ENCODE data around the gene SLC6A20.

GRCh38 chr3:45742461-45743089, 53.8 kb downstream of the SLC6A20 start:
- TF ChIP-seq CTCF (conservative IDR thresholded peaks at IDR 0.05) (no peak), ZFX (IDR thresholded peaks at IDR 0.05) (no peak)
